Caki2 (cell line): ENCODE data around the gene FHOD3. TPM values are rescaled to one million over a fixed set of nuclear protein-coding genes. Genes with fewer than 3 reads are reported as not detected.
"Not testable (repeated sequence)": the region's sequence is repeated elsewhere in the genome, so short reads cannot be mapped to it uniquely, and the experiment has no call there.

ENCODE experiments used
- DNase-seq: peaks from one replicate; pipeline ENCODE4 v3.0.0-alpha.2; 2015; ENCODE audit warnings: low read depth
- in situ Hi-C: cut with HindIII; loops from 2 replicates; pipeline ENCODE4 v1.10.0; 2016; ENCODE audit warnings: low sequenced_read_pairs, low pct_unique_long_range_greater_than_20kb, mixed read lengths
- total RNA-seq: library from RNA; depleted of rRNA; stranded (reverse); fragments of >200 nt; shearing (Covaris generic); gene quantifications from 2 replicates; pipeline ENCODE4 v1.2.3, GENCODE V29; 2014; ENCODE audit warnings: low replicate concordance

Gene FHOD3
- total RNA-seq, 1 experiment from 2014 or later = 15.0 TPM

- in situ Hi-C loops = no loop called here
Measured at GRCh38 chr18:36533446-36534153, 236.1 kb downstream of the FHOD3 start.

GRCh38 chr18:36534154-36534688, 236.7 kb downstream of the FHOD3 start:
- DNase-seq = no peak
- in situ Hi-C loops = no loop called here

More at GRCh38 chr18:36533446-36534153, 236.1 kb downstream of the FHOD3 start:
- no peak for DNase-seq

GRCh38 chr18:36535202-36535935, 237.9 kb downstream of the FHOD3 start:
- no peak for DNase-seq
- in situ Hi-C loops = no loop called here

- in situ Hi-C loops = no loop called here
- DNase-seq = no peak
Measured at GRCh38 chr18:36536426-36536825, 238.9 kb downstream of the FHOD3 start.

- in situ Hi-C loops = no loop called here
- DNase-seq = no peak
Measured at GRCh38 chr18:36537289-36537688, 239.8 kb downstream of the FHOD3 start.

GRCh38 chr18:36539674-36540231, 242.2 kb downstream of the FHOD3 start:
- in situ Hi-C loops = no loop called here
- no peak for DNase-seq

- in situ Hi-C loops = no loop called here
- no peak for DNase-seq
Measured at GRCh38 chr18:36543030-36543429, 245.5 kb downstream of the FHOD3 start.

GRCh38 chr18:36543991-36544725, 246.6 kb downstream of the FHOD3 start:
- in situ Hi-C loops = no loop called here
- no peak for DNase-seq

- no peak for DNase-seq
- in situ Hi-C loops = no loop called here
Measured at GRCh38 chr18:36545821-36546427, 248.4 kb downstream of the FHOD3 start.

- in situ Hi-C loops = no loop called here
- DNase-seq = no peak
Measured at GRCh38 chr18:36546876-36547275, 249.4 kb downstream of the FHOD3 start.

- no peak for DNase-seq
- in situ Hi-C loops = no loop called here
Measured at GRCh38 chr18:36547544-36547943, 250.0 kb downstream of the FHOD3 start.

- DNase-seq, in situ Hi-C loops: not testable (repeated sequence)
Measured at GRCh38 chr18:36551274-36551673, 253.8 kb downstream of the FHOD3 start.

GRCh38 chr18:36558234-36558633, 260.7 kb downstream of the FHOD3 start:
- no peak for DNase-seq
- in situ Hi-C loops = no loop called here

- in situ Hi-C loops = no loop called here
- DNase-seq = no peak
Measured at GRCh38 chr18:36559149-36559857, 261.8 kb downstream of the FHOD3 start.

GRCh38 chr18:36560187-36560586, 262.7 kb downstream of the FHOD3 start:
- no peak for DNase-seq

GRCh38 chr18:36561046-36561445, 263.5 kb downstream of the FHOD3 start:
- in situ Hi-C loops = no loop called here
- no peak for DNase-seq

More at GRCh38 chr18:36560187-36560586, 262.7 kb downstream of the FHOD3 start:
- in situ Hi-C loops = no loop called here

- in situ Hi-C loops = no loop called here
- no peak for DNase-seq
Measured at GRCh38 chr18:36564841-36565240, 267.3 kb downstream of the FHOD3 start.

- DNase-seq = no peak
- in situ Hi-C loops = no loop called here
Measured at GRCh38 chr18:36567800-36568199, 270.3 kb downstream of the FHOD3 start.
